Ishikawa (cell line): ENCODE results near the gene PHF13.

Experiments
- FOXM1 ChIP-seq: IDR thresholded peaks from 2 replicates; pipeline ENCODE4 v1.6.1; 2012; ENCODE audit warnings: low read depth, borderline replicate concordance
- RAD21 ChIP-seq: IDR thresholded peaks from 2 replicates; pipeline ENCODE4 v1.6.1; 2012; ENCODE audit warnings: low read depth
- REST ChIP-seq: IDR thresholded peaks from 2 replicates; pipeline ENCODE4 v1.6.1; 2012; ENCODE audit warnings: low read depth, mild to moderate bottlenecking
- USF1 ChIP-seq: IDR thresholded peaks from 2 replicates; pipeline ENCODE4 v1.6.1; 2012
- ZBTB7A ChIP-seq: IDR thresholded peaks from 2 replicates; pipeline ENCODE4 v1.6.1; 2012; ENCODE audit warnings: low read depth

- TF ChIP-seq FOXM1 (no peak), REST (no peak), RAD21 (no peak), ZBTB7A (no peak), USF1 (0 out of 2 replicates have a peak, but pooled peaks have one; percentile 33)
These were observed 34.0 kb upstream of the PHF13 start, which contains the start of gene ZBTB48 for GRCh38 chr1:6579374-6580118.
